ENCODE results near the gene ADARB2.

Gene ADARB2

GRCh38 chr10:1573334-1573969, 163.9 kb downstream of the ADARB2 start:
- Histone ChIP-seq H3K4me1 (ENCODE audit: control insufficient read depth in 1 of 2, insufficient read depth in 1 of 2, low read depth in 1 of 2, low read length in 1 of 2) (no peaks in the 10 kb centered on the region), H3K27ac (no peak overlapping the region), H3K27me3 (no peaks in the 10 kb centered on the region), H3K36me3 (no peaks in the 10 kb centered on the region), H3K9me3 (no peaks in the 10 kb centered on the region), H3K4me3 (ENCODE audit: low read depth in 1 of 2, low read length in 1 of 2) (no peak overlapping the region)
- TF ChIP-seq CTCF (IDR thresholded peaks at IDR 0.05): no peak

DNA sequence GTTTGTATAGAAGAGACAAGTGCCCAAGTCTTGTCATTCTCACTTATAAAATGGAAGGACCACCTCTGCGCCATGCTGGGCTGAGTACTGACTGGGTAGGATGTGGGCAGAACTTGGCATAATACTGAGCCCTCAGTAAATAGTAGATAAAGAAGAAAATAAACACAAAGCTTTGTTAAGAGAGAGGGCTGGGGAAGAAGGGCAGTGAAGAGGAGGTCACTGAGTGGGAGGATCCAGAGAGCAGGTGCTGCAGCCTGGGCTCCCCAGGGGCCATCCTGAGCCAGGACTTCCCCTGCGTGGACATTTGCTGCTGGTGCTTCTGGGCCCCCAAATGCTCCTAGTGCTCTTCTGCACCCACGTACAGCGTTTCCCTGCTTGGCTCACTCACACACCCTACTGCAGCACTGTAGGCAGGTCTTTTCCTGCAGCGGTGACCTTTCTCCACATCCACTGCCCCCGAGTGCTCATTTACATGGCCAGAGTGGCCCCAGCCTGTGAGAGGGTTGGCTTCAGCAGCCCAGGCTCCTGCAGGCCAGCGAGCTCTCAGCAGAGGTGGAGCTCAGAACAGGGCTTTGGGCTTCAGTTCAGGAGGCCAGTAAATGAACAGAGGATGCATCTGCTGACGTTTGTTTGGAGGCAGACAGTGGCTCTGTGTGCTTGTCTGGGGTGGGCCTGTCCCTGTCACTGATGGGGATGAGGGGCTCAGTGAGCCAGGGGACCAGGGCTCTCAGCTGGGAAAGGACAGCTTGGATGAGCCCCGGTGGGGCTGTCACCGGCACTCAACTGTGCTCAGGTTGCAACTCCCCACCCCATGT, 164.6 kb downstream of the ADARB2 start:
- Histone ChIP-seq H3K4me1 (ENCODE audit: control insufficient read depth in 1 of 2, insufficient read depth in 1 of 2, low read depth in 1 of 2, low read length in 1 of 2) (no peaks in the 10 kb centered on the region), H3K4me3 (ENCODE audit: low read depth in 1 of 2, low read length in 1 of 2) (no peak overlapping the region), H3K9me3 (no peaks in the 10 kb centered on the region), H3K36me3 (no peaks in the 10 kb centered on the region), H3K27ac (no peak overlapping the region), H3K27me3 (no peaks in the 10 kb centered on the region)
- TF ChIP-seq CTCF (IDR thresholded peaks at IDR 0.05): no peak

- no peak overlapping the region for H3K27ac ChIP-seq
- H3K4me1 ChIP-seq (ENCODE audit: control insufficient read depth in 1 of 2, insufficient read depth in 1 of 2, low read depth in 1 of 2, low read length in 1 of 2): no peaks in the 10 kb centered on the region
- H3K36me3 ChIP-seq: no peaks in the 10 kb centered on the region
- no peaks in the 10 kb centered on the region for H3K9me3 ChIP-seq
- no peaks in the 10 kb centered on the region for H3K27me3 ChIP-seq
- H3K4me3 ChIP-seq (ENCODE audit: low read depth in 1 of 2, low read length in 1 of 2): no peak overlapping the region
- no peak for TF ChIP-seq CTCF (IDR thresholded peaks at IDR 0.05)
Measured at GRCh38 chr10:1571587-1572237, 165.6 kb downstream of the ADARB2 start.

- Histone ChIP-seq H3K27me3 (no peaks in the 10 kb centered on the region), H3K4me3 (ENCODE audit: low read depth in 1 of 2, low read length in 1 of 2) (no peak overlapping the region), H3K4me1 (ENCODE audit: control insufficient read depth in 1 of 2, insufficient read depth in 1 of 2, low read depth in 1 of 2, low read length in 1 of 2) (no peaks in the 10 kb centered on the region), H3K36me3 (no peaks in the 10 kb centered on the region), H3K9me3 (no peaks in the 10 kb centered on the region), H3K27ac (no peak overlapping the region)
- no peak for TF ChIP-seq CTCF (IDR thresholded peaks at IDR 0.05)
Measured at GRCh38 chr10:1570416-1571051, 166.8 kb downstream of the ADARB2 start.

DNA sequence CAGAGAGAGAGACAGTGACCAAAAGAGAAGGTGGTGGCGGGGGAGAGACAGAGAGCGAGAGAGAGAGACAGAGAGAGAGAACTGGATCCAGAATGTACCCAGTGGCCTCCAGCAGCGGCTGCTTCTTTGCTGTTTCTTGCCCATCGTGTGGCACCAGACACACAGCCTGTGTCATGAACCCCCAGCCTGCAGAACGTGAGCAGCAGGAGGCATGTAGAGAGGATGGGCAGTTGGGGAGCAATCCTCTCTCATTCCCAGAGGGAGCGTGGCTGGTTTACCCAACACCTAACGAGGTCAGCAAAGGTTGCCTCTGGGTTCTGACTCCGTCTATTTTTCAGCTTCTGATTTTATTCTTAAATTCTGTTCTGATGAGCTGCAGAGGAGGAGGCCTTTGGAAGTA, 168.1 kb downstream of the ADARB2 start:
- Histone ChIP-seq H3K4me3 (ENCODE audit: low read depth in 1 of 2, low read length in 1 of 2) (no peak overlapping the region), H3K27me3 (no peaks in the 10 kb centered on the region), H3K36me3 (no peaks in the 10 kb centered on the region), H3K9me3 (no peaks in the 10 kb centered on the region), H3K27ac (no peak overlapping the region), H3K4me1 (ENCODE audit: control insufficient read depth in 1 of 2, insufficient read depth in 1 of 2, low read depth in 1 of 2, low read length in 1 of 2) (no peaks in the 10 kb centered on the region)
- no peak for TF ChIP-seq CTCF (IDR thresholded peaks at IDR 0.05)
